ENCODE results near the gene SOX5. TPM values are rescaled to one million over a fixed set of nuclear protein-coding genes. Genes with fewer than 3 reads are reported as not detected.

The SOX5 gene
- total RNA-seq, 3 donors from 2014 or later (not counting 1 experiment from before 2014, with no cell fraction given): 0.80 to 0.95 TPM; not detected in 1

GRCh38 chr12:23945249-23945648, 4.2 kb downstream of the SOX5 start:
- no peak for TF ChIP-seq CTCF (IDR thresholded peaks at IDR 0.05)
- H3K9me3 ChIP-seq (ENCODE audit: control insufficient read depth, insufficient read depth, low read length): no peaks in the 10 kb centered on the region
- DNase-seq: no peak
- no peak for ATAC-seq
- Mint-ChIP-seq H3K27ac (no peak overlapping the region), H3K36me3 (no peaks in the 10 kb centered on the region), H3K4me1 (no peaks in the 10 kb centered on the region), H3K27me3 (ENCODE audit: low read depth in 2 of 2) (no peaks in the 10 kb centered on the region), H3K9me3 (no peaks in the 10 kb centered on the region), H3K4me3 (no peak overlapping the region)
- H3K36me3 ChIP-seq (ENCODE audit: control insufficient read depth, insufficient read depth, low read length): no peaks in the 10 kb centered on the region
- no peak overlapping the region for H3K27ac ChIP-seq (ENCODE audit: low read length)
- peaks cover 4% of the 10 kb centered on the region for H3K27me3 ChIP-seq (ENCODE audit: control insufficient read depth, insufficient read depth, low read length)
- H3K4me1 ChIP-seq (ENCODE audit: control insufficient read depth, insufficient read depth, low read length): no peaks in the 10 kb centered on the region
- intact Hi-C loops (cut with micrococcal nuclease): no loop called here
- WGBS (ENCODE audit: insufficient coverage): 100% methylated on average over 1 of the region's 2 CpGs
- no peak overlapping the region for H3K4me3 ChIP-seq (ENCODE audit: low read length)

DNA sequence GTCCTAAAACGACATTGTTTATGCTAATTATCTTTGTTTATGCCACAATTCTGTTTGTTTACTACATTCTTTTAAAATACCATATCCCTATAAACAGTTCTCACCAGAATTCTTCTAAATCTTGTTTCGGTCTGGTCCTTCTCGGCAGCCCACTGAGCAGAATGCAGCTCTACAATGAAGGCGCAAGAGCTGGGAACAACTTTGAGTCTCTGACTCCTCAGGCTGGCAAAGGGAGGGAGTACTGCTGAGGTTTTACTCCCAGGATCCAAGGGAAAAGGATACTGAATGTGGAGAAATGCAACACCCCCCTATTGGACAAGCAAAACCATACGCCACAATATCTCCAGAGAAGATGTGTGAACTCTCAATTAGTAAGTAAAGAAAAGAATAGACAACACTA, 5.4 kb downstream of the SOX5 start:
- intact Hi-C loops (cut with micrococcal nuclease): no loop called here

GRCh38 chr12:23942841-23943240, 6.6 kb downstream of the SOX5 start:
- no peak overlapping the region for H3K4me3 Mint-ChIP-seq

More for the DNA sequence above, 5.4 kb downstream of the SOX5 start:
- no peaks in the 10 kb centered on the region for H3K36me3 Mint-ChIP-seq
- no peak overlapping the region for H3K4me3 ChIP-seq (ENCODE audit: low read length)
- no peak overlapping the region for H3K27ac ChIP-seq (ENCODE audit: low read length)
- H3K9me3 ChIP-seq (ENCODE audit: control insufficient read depth, insufficient read depth, low read length): no peaks in the 10 kb centered on the region
- ATAC-seq: no peak
- H3K4me1 Mint-ChIP-seq: no peaks in the 10 kb centered on the region
- H3K4me3 Mint-ChIP-seq: no peak overlapping the region
- no peak for TF ChIP-seq CTCF (IDR thresholded peaks at IDR 0.05)
- 78% methylated on average over 4 of the region's 5 CpGs for WGBS (ENCODE audit: insufficient coverage)
- H3K27ac Mint-ChIP-seq: no peak overlapping the region
- H3K9me3 Mint-ChIP-seq: peaks cover 0 to 3% of the 10 kb centered on the region in 2 donors
- no peaks in the 10 kb centered on the region for H3K27me3 Mint-ChIP-seq (ENCODE audit: low read depth in 2 of 2)
- H3K27me3 ChIP-seq (ENCODE audit: control insufficient read depth, insufficient read depth, low read length): peaks cover 4% of the 10 kb centered on the region
- H3K4me1 ChIP-seq (ENCODE audit: control insufficient read depth, insufficient read depth, low read length): no peaks in the 10 kb centered on the region
- no peaks in the 10 kb centered on the region for H3K36me3 ChIP-seq (ENCODE audit: control insufficient read depth, insufficient read depth, low read length)
- DNase-seq: no peak

More at GRCh38 chr12:23942841-23943240, 6.6 kb downstream of the SOX5 start:
- intact Hi-C loops (cut with micrococcal nuclease): no loop called here
- H3K27ac Mint-ChIP-seq: no peak overlapping the region
- WGBS (ENCODE audit: insufficient coverage): 78% methylated on average over 4 of the region's 4 CpGs
- TF ChIP-seq CTCF (IDR thresholded peaks at IDR 0.05): no peak
- H3K27me3 Mint-ChIP-seq (ENCODE audit: low read depth in 2 of 2): no peaks in the 10 kb centered on the region
- ATAC-seq (no peak), DNase-seq (no peak)
- Histone ChIP-seq H3K27me3 (ENCODE audit: control insufficient read depth, insufficient read depth, low read length) (no peaks in the 10 kb centered on the region), H3K4me1 (ENCODE audit: control insufficient read depth, insufficient read depth, low read length) (no peaks in the 10 kb centered on the region), H3K4me3 (ENCODE audit: low read length) (no peak overlapping the region), H3K9me3 (ENCODE audit: control insufficient read depth, insufficient read depth, low read length) (no peaks in the 10 kb centered on the region), H3K36me3 (ENCODE audit: control insufficient read depth, insufficient read depth, low read length) (no peaks in the 10 kb centered on the region), H3K27ac (ENCODE audit: low read length) (no peak overlapping the region)
- peaks cover 0 to 3% of the 10 kb centered on the region in 2 donors for H3K9me3 Mint-ChIP-seq
- H3K4me1 Mint-ChIP-seq: no peaks in the 10 kb centered on the region
- no peaks in the 10 kb centered on the region for H3K36me3 Mint-ChIP-seq

Measured in natural killer cell (primary cell).